Upper lobe of left lung (tissue), 6 donors: ENCODE data around the gene RPL3. TPM values are rescaled to one million over a fixed set of nuclear protein-coding genes. Genes with fewer than 3 reads are reported as not detected.

ENCODE experiments used
- ATAC-seq, 2 donors: fragments of 200-7000 bp; cut with Tn5 transposase; one replicate each; pipeline ENCODE4 v1.9.1; 2022; ENCODE audit warnings: mild to moderate bottlenecking in 2 of 2, moderate library complexity in 2 of 2; ENCODE audit not compliant: low FRiP score in 2 of 2
- DNase-seq, 2 donors: peaks; one replicate each; pipeline ENCODE4 v3.0.0-alpha.2; 2019 to 2020
- H3K27ac ChIP-seq, 4 donors: fragments of 200-600 bp; sonication (generic); one replicate each; pipeline ENCODE4 v1.5.1; 2016 to 2019
- H3K27me3 ChIP-seq, 4 donors: fragments of 200-600 bp; sonication (generic); one replicate each; pipeline ENCODE4 v1.5.1; 2017 to 2019
- H3K36me3 ChIP-seq, 4 donors: fragments of 200-600 bp; sonication (generic); one replicate each; pipeline ENCODE4 v1.5.1; 2016 to 2019
- H3K4me1 ChIP-seq, 4 donors: fragments of 200-600 bp; sonication (generic); one replicate each; pipeline ENCODE4 v1.5.1; 2018 to 2019
- H3K4me3 ChIP-seq, 4 donors: fragments of 200-600 bp; sonication (generic); one replicate each; pipeline ENCODE4 v1.5.1; 2017 to 2019; ENCODE audit warnings: mild to moderate bottlenecking in 2 of 4, moderate library complexity in 1 of 4
- H3K9me3 ChIP-seq, 4 donors: fragments of 200-600 bp; sonication (generic); one replicate each; pipeline ENCODE4 v1.5.1; 2018 to 2019
- EP300 ChIP-seq, 4 donors: sonication (generic); formaldehyde crosslinking; IDR thresholded peaks; one replicate each; pipeline ENCODE4 v1.5.1; 2017; ENCODE audit warnings: antibody characterized with exemption in 4 of 4, control low read depth in 2 of 4
- POLR2A ChIP-seq, 4 donors: fragments of 450-650 bp; IDR thresholded peaks; one replicate each; pipeline ENCODE4 v1.5.1; 2016 to 2017; ENCODE audit warnings: antibody characterized with exemption in 4 of 4, mild to moderate bottlenecking in 2 of 4
- POLR2AphosphoS5 ChIP-seq, 2 donors: sonication (generic); formaldehyde crosslinking; IDR thresholded peaks; one replicate each; pipeline ENCODE4 v1.5.1; 2017; ENCODE audit warnings: antibody characterized with exemption in 2 of 2
- whole genome bisulfite sequencing, 2 donors: methylation state at CpG; one replicate each; pipeline ENCODE4 v1.1.5; 2017 to 2018; 5-methylcytosine and 5-hydroxymethylcytosine counted together
- total RNA-seq, 6 donors: library from RNA; depleted of rRNA in 4 of 6; stranded (reverse); fragments of >200 nt in 4 of 6; gene quantifications; one replicate each; pipeline versions ENCODE4 v1.1.0 to v1.2.1, GENCODE V29; 2016 to 2021
- TF ChIP-seq, protein P1 (sequence below), 6 experiments: fragments of 450-650 bp in 4 of 6; fragments of 200-600 bp in 2 of 6; sonication (generic) in 2 of 6; IDR thresholded peaks; one replicate each; pipeline ENCODE4 v1.5.1; 2016 to 2019; ENCODE audit warnings: antibody characterized with exemption in 6 of 6
- donor health status: DM: no; HTN: no; CAD: no; lungs with moderate emphysema.
- donor health status: DM: no; HTN: yes; CAD: no; lungs with severe emphysema.

Gene RPL3
- total RNA-seq, 6 donors from 2014 or later, result 1,194 to 1,833 (median 1,624) TPM

GRCh38 chr22:39299829-39300178 lies 19.6 kb downstream of the RPL3 start:
- Histone ChIP-seq H3K27me3 (no peaks in the 10 kb centered on the region), H3K4me3 (peak overlapping the region in 2 of 4 donors; percentile 7 to 18), H3K9me3 (no peaks in the 10 kb centered on the region), H3K36me3 (no peaks in the 10 kb centered on the region), H3K27ac (peak overlapping the region in 3 of 4 donors; percentile 20 to 74 (median 63)), H3K4me1 (peaks cover 36 to 47% (median 38%) of the 10 kb centered on the region in 4 donors)
- TF ChIP-seq, protein P1, sequence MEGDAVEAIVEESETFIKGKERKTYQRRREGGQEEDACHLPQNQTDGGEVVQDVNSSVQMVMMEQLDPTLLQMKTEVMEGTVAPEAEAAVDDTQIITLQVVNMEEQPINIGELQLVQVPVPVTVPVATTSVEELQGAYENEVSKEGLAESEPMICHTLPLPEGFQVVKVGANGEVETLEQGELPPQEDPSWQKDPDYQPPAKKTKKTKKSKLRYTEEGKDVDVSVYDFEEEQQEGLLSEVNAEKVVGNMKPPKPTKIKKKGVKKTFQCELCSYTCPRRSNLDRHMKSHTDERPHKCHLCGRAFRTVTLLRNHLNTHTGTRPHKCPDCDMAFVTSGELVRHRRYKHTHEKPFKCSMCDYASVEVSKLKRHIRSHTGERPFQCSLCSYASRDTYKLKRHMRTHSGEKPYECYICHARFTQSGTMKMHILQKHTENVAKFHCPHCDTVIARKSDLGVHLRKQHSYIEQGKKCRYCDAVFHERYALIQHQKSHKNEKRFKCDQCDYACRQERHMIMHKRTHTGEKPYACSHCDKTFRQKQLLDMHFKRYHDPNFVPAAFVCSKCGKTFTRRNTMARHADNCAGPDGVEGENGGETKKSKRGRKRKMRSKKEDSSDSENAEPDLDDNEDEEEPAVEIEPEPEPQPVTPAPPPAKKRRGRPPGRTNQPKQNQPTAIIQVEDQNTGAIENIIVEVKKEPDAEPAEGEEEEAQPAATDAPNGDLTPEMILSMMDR (IDR thresholded peaks at IDR 0.05), result no peak
- TF ChIP-seq EP300 (IDR thresholded peaks at IDR 0.05) (no peak), POLR2AphosphoS5 (IDR thresholded peaks at IDR 0.05) (peak in 1 of 2 donors; percentile 20), POLR2A (IDR thresholded peaks at IDR 0.05) (peak in 1 of 4 donors; percentile 50)
- whole genome bisulfite sequencing, 2 donors, result 38 to 64% methylated on average over 3 to 6 of the region's 6 CpGs
- ATAC-seq (peak; percentile 31 to 70), DNase-seq (no peak)

- peak overlapping the region in 3 of 4 donors; percentile 68 to 82 (median 77) for H3K27ac ChIP-seq
- no peak for DNase-seq
- no peak overlapping the region for H3K4me3 ChIP-seq
- peaks cover 36 to 47% (median 38%) of the 10 kb centered on the region in 4 donors for H3K4me1 ChIP-seq
- ATAC-seq, result no peak
- H3K36me3 ChIP-seq, result no peaks in the 10 kb centered on the region
- 65 to 71% methylated on average over 14 to 18 of the region's 18 CpGs for WGBS, 2 donors
- no peaks in the 10 kb centered on the region for H3K27me3 ChIP-seq
- no peaks in the 10 kb centered on the region for H3K9me3 ChIP-seq
- TF ChIP-seq POLR2AphosphoS5 (IDR thresholded peaks at IDR 0.05), result no peak
- TF ChIP-seq EP300 (IDR thresholded peaks at IDR 0.05), result no peak
- TF ChIP-seq, protein P1 (IDR thresholded peaks at IDR 0.05), result no peak
- TF ChIP-seq POLR2A (IDR thresholded peaks at IDR 0.05), result no peak
Measured at GRCh38 chr22:39298241-39298987, 21.0 kb downstream of the RPL3 start.

DNA sequence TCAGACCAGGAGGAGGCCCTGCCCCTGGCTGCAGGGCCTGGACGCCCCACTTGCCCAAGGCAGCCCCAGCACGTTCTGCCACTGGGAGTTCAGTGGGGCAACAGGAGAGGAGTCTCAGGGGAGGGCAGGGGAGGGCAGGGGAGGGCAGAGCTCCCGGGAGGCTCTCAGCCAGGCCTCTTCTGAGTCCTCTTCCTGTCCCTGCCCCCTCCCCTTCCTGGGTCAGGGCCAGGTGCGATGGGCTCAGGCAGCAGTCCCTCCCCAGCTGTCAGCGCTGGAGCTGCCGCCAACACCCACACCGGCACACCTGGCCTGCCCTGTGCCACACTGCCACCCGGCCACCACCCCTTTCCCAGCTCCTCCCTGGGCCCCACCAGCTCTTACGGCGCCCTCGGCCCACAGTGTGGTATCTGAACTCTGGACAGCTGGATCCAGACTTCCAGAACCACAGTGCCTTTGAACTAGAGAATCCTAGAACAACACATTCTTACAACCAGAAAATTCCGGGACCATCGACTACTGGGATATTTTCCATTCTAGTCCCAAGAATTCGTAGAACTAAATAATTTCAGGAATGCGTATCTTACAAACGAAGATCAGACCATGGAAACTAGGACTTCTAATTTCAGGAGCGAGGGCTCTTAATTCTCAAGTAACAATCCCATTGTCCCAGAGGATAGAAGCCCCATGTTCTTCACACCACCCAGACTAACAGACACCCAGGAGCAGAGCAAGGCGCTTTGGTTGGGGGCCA lies 21.8 kb downstream of the RPL3 start:
- H3K36me3 ChIP-seq, result no peaks in the 10 kb centered on the region
- H3K27ac ChIP-seq, result peak overlapping the region in 3 of 4 donors; percentile 68 to 82 (median 77)
- H3K4me1 ChIP-seq, result peaks cover 39 to 51% (median 42%) of the 10 kb centered on the region in 4 donors
- TF ChIP-seq POLR2A (IDR thresholded peaks at IDR 0.05) (no peak), POLR2AphosphoS5 (IDR thresholded peaks at IDR 0.05) (no peak), EP300 (IDR thresholded peaks at IDR 0.05) (no peak)
- TF ChIP-seq, protein P1 (IDR thresholded peaks at IDR 0.05), result no peak
- H3K27me3 ChIP-seq, result no peaks in the 10 kb centered on the region
- H3K9me3 ChIP-seq, result no peaks in the 10 kb centered on the region
- ATAC-seq, result peak in 1 of 2 donors; percentile 5
- H3K4me3 ChIP-seq, result no peak overlapping the region
- WGBS, 2 donors, result 48 to 50% methylated on average over 18 of the region's 18 CpGs
- peak in 1 of 2 donors; percentile 81 for DNase-seq

GRCh38 chr22:39296981-39297489 lies 22.4 kb downstream of the RPL3 start:
- H3K27ac ChIP-seq, result peak overlapping the region in 3 of 4 donors; percentile 68 to 82 (median 77)
- no peaks in the 10 kb centered on the region for H3K36me3 ChIP-seq
- TF ChIP-seq, protein P1 (IDR thresholded peaks at IDR 0.05), result no peak
- no peak for TF ChIP-seq EP300 (IDR thresholded peaks at IDR 0.05)
- no peak for TF ChIP-seq POLR2A (IDR thresholded peaks at IDR 0.05)
- no peak for TF ChIP-seq POLR2AphosphoS5 (IDR thresholded peaks at IDR 0.05)
- H3K9me3 ChIP-seq, result no peaks in the 10 kb centered on the region
- no peak overlapping the region for H3K4me3 ChIP-seq
- ATAC-seq, result no peak
- H3K4me1 ChIP-seq, result peaks cover 46 to 57% (median 48%) of the 10 kb centered on the region in 4 donors
- H3K27me3 ChIP-seq, result no peaks in the 10 kb centered on the region
- DNase-seq, result peak in 1 of 2 donors; percentile 82
- WGBS, 2 donors, result 45 to 54% methylated on average over 15 to 19 of the region's 19 CpGs
